D721Med (cell line): Measurements from ENCODE around the gene PROSER2.
"Not testable (repeated sequence)": the region's sequence is repeated elsewhere in the genome, so short reads cannot be mapped to it uniquely, and the experiment has no call there.

Source experiments
- DNase-seq: peaks from one replicate; pipeline ENCODE4 v3.0.0; 2011; ENCODE audit warnings: low spot score; ENCODE audit not compliant: insufficient read length
- FAIRE-seq: peaks from 2 replicates; lab custom pipeline; 2011; peaks lifted over from hg19 to GRCh38; lab: Jason Lieb, UNC
- CTCF ChIP-seq: IDR thresholded peaks from 2 replicates; pipeline ENCODE4 v1.5.1; 2012; ENCODE audit warnings: mild to moderate bottlenecking, control low read depth; ENCODE audit not compliant: insufficient read depth; ENCODE audit errors: missing control alignments

Gene PROSER2

DNA sequence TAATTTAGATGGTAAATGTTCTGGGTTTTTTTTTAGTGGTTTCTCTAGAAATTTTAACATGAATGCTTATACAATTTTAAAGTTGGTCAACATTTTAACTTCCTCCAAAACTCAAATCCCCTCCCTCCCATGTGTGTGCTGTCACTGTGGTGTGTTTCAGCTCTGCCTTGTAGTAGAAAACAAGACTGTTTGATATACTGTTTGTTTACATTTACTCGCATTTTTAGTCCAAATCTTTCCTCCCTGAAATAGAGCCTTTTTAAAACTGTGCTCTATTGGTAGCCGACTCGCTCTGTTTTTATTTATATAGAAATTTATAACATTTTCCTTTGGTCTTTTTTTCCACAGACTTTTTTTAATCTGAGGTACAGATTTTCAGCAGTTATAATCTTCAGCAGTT is 19.3 kb downstream of the PROSER2 start:
- DNase-seq (no peak), FAIRE-seq (no peak)
- TF ChIP-seq CTCF, result no peak

- FAIRE-seq, result no peak
- TF ChIP-seq CTCF, result no peak
- no peak for DNase-seq
Measured at GRCh38 chr10:11845113-11845512, 22.0 kb downstream of the PROSER2 start.

- no peak for TF ChIP-seq CTCF
- FAIRE-seq, result no peak
- no peak for DNase-seq
Measured at GRCh38 chr10:11846542-11846941, 23.4 kb downstream of the PROSER2 start.

DNA sequence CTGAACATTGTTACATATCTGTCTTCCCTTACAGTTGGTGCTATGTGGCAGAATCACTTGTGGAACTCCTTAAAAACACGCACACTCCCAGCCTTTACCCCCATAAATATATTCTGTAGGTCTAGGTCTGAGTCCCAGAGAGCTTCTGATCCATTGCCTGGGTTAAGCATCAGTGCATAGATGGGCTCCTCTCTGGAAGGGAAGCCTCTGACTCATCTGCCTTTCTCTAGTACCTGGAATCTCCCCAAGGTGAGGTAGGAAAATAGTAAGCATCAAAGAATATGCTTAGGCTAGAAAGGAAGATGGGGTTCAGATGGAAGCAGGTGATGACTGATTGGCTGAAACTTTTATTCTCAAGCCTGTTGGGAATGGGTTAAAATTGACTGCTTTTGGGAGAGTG is 26.1 kb downstream of the PROSER2 start:
- no peak for DNase-seq
- no peak for FAIRE-seq
- no peak for TF ChIP-seq CTCF

GRCh38 chr10:11849911-11850310 is 26.8 kb downstream of the PROSER2 start:
- FAIRE-seq (no peak), DNase-seq (no peak)
- no peak for TF ChIP-seq CTCF

- FAIRE-seq (no peak), DNase-seq (no peak)
- TF ChIP-seq CTCF, result no peak
Measured at GRCh38 chr10:11851910-11852309, 28.8 kb downstream of the PROSER2 start.

DNA sequence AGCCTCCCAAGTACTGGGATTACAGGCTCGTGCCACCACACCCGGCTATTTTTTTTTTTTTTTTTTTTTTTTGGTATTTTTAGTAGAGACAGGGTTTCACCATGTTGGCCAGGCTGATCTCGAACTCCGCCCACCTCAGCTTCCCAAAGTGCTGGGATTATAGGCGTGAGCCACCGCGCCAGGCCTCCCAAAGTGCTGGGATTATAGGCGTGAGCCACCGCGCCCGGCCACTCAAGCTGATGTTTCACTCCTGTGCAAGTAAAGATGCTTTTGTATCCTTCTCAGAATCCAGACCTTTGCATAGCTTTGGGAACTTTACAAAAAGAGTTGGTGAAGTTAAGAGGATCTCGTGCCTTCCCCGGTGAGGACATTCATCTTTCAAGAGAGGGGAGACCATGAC is 29.5 kb downstream of the PROSER2 start:
- not testable (repeated sequence) for DNase-seq, FAIRE-seq

DNA sequence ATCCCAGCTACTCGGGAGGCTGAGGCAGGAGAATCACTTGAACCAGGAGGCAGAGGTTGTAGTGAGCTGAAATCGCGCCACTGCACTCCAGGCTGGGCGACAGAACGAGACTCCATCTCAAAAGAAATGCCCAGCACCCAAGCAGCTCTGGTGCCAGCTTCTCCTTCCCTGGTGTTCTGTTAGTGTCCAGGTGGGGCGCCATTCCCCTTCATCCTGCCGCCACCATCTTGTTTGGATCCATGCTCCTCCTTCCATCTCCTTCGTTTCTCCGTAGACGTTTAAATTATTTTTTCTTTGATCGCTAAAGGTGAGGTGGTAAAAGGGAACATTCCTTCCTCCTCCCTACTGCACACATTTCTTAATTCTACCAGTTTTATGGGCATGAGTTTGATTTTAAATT is 30.3 kb downstream of the PROSER2 start:
- DNase-seq (no peak), FAIRE-seq (no peak)
- TF ChIP-seq CTCF, result no peak
